Thoracic aorta (tissue), 2 donors: ENCODE measurements around the gene PYGB. TPM values are rescaled to one million over a fixed set of nuclear protein-coding genes. Genes with fewer than 3 reads are reported as not detected.

ENCODE experiments used
- ATAC-seq: fragments of 150-250 bp; one replicate; pipeline ENCODE4 v1.8.0; 2017; ENCODE audit warnings: low read depth; ENCODE audit not compliant: insufficient number of reproducible peaks, low FRiP score
- DNase-seq: peaks from one replicate; pipeline ENCODE4 v3.0.0-alpha.2; 2020; ENCODE audit warnings: low spot score
- H3K27ac ChIP-seq, 2 donors: fragments of 200-600 bp; sonication (generic); 1 replicate in 1 of 2; 2 replicates in 1 of 2; pipeline ENCODE4 v1.5.1; 2016; ENCODE audit warnings: mild to moderate bottlenecking in 2 of 2, moderate library complexity in 2 of 2
- H3K27me3 ChIP-seq: fragments of 200-600 bp; sonication (generic); replicated peaks from 2 replicates; pipeline ENCODE4 v1.6.0; 2016; ENCODE audit warnings: mild to moderate bottlenecking; ENCODE audit not compliant: insufficient read depth
- H3K36me3 ChIP-seq: fragments of 200-600 bp; sonication (generic); one replicate; pipeline ENCODE4 v1.5.1; 2016
- H3K4me1 ChIP-seq, 2 donors: fragments of 200-600 bp; sonication (generic); 1 replicate in 1 of 2; 2 replicates in 1 of 2; pipeline versions ENCODE4 v1.5.1 to v1.6.0; 2016; ENCODE audit warnings: low read depth in 2 of 2, mild to moderate bottlenecking in 1 of 2; ENCODE audit not compliant: control insufficient read depth in 1 of 2
- H3K4me3 ChIP-seq: fragments of 200-600 bp; sonication (generic); 2 replicates; pipeline ENCODE4 v1.5.1; 2016; ENCODE audit warnings: mild to moderate bottlenecking
- H3K9me3 ChIP-seq: fragments of 200-600 bp; sonication (generic); 2 replicates; pipeline ENCODE4 v1.5.1; 2016
- CTCF ChIP-seq: fragments of 200-600 bp; sonication (generic); IDR thresholded peaks from one replicate; pipeline ENCODE4 v1.5.1; 2019; ENCODE audit warnings: antibody characterized with exemption
- total RNA-seq, 2 donors: library from RNA; depleted of rRNA; stranded (reverse); fragments of >200 nt; gene quantifications; one replicate each; pipeline versions ENCODE4 v1.1.0 to v1.2.3, GENCODE V29; 2016

Gene PYGB
- total RNA-seq, 2 donors from 2014 or later: 124 to 256 TPM

- Histone ChIP-seq H3K4me3 (no peak overlapping the region), H3K36me3 (peaks cover 33% of the 10 kb centered on the region), H3K4me1 (no peaks in the 10 kb centered on the region), H3K27me3 (no peaks in the 10 kb centered on the region), H3K27ac (no peak overlapping the region), H3K9me3 (no peaks in the 10 kb centered on the region)
- ATAC-seq (no peak), DNase-seq (no peak)
- TF ChIP-seq CTCF: no peak
Observed at GRCh38 chr20:25212242-25212641, 35.6 kb upstream of the PYGB start.

- no peak for DNase-seq
- Histone ChIP-seq H3K27ac (no peak overlapping the region), H3K27me3 (no peaks in the 10 kb centered on the region), H3K4me3 (no peak overlapping the region), H3K4me1 (no peaks in the 10 kb centered on the region), H3K9me3 (no peaks in the 10 kb centered on the region), H3K36me3 (peaks cover 40% of the 10 kb centered on the region)
- TF ChIP-seq CTCF: no peak
- ATAC-seq: no peak
Observed at GRCh38 chr20:25213566-25214425, 34.1 kb upstream of the PYGB start.

- no peaks in the 10 kb centered on the region for H3K27me3 ChIP-seq
- H3K9me3 ChIP-seq: no peaks in the 10 kb centered on the region
- H3K4me3 ChIP-seq: no peak overlapping the region
- no peak for DNase-seq
- no peaks in the 10 kb centered on the region for H3K4me1 ChIP-seq
- TF ChIP-seq CTCF: no peak
- peaks cover 40% of the 10 kb centered on the region for H3K36me3 ChIP-seq
- ATAC-seq: no peak
- no peak overlapping the region for H3K27ac ChIP-seq
Observed at GRCh38 chr20:25214426-25214790, 33.5 kb upstream of the PYGB start.

- Histone ChIP-seq H3K4me3 (no peak overlapping the region), H3K36me3 (peaks cover 40% of the 10 kb centered on the region), H3K4me1 (peaks cover 0 to under 1% of the 10 kb centered on the region in 2 donors), H3K27me3 (no peaks in the 10 kb centered on the region), H3K9me3 (no peaks in the 10 kb centered on the region), H3K27ac (no peak overlapping the region)
- DNase-seq (no peak), ATAC-seq (no peak)
- TF ChIP-seq CTCF: no peak
Observed at GRCh38 chr20:25214819-25215218, 33.1 kb upstream of the PYGB start.

- ATAC-seq: no peak
- no peak overlapping the region for H3K4me3 ChIP-seq
- peaks cover 40% of the 10 kb centered on the region for H3K36me3 ChIP-seq
Observed at GRCh38 chr20:25215521-25215920, 32.4 kb upstream of the PYGB start.

More at GRCh38 chr20:25215521-25215920, 32.4 kb upstream of the PYGB start:
- H3K27me3 ChIP-seq: no peaks in the 10 kb centered on the region
- TF ChIP-seq CTCF: no peak
- peaks cover 0 to 8% of the 10 kb centered on the region in 2 donors for H3K4me1 ChIP-seq
- no peak for DNase-seq
- H3K9me3 ChIP-seq: no peaks in the 10 kb centered on the region
- no peak overlapping the region for H3K27ac ChIP-seq
